SK-N-SH (cell line): Measurements from ENCODE around the gene GSK3B. TPM values are rescaled to one million over a fixed set of nuclear protein-coding genes. Genes with fewer than 3 reads are reported as not detected.

Experiments
- CTCF ChIA-PET: fragments of 300-600, 350-600 bp; formaldehyde crosslinking; extraction: SDS; loops from one replicate; lab custom pipeline; 2021; lab: Yijun Ruan, JAX
- POLR2A ChIA-PET: fragments of 350-600 bp; sonication (Branson Sonifier 250); formaldehyde crosslinking; extraction: SDS; loops from one replicate; lab custom pipeline; 2020; ENCODE audit warnings: antibody characterized with exemption, inconsistent platforms; lab: Yijun Ruan, JAX
- DNase-seq: peaks from one replicate; pipeline ENCODE4 v3.0.0; 2012
- H2AFZ ChIP-seq: fragments of 200-600 bp; sonication (generic); 2 replicates; pipeline ENCODE4 v1.8.1; 2016; ENCODE audit warnings: antibody characterized with exemption, mild to moderate bottlenecking, low read depth
- H3F3A ChIP-seq: fragments of 200-600 bp; sonication (generic); replicated peaks from 2 replicates; pipeline ENCODE3; 2016; ENCODE audit warnings: antibody characterized with exemption, mild to moderate bottlenecking; ENCODE audit not compliant: insufficient read depth
- H3K27ac ChIP-seq, 2 experiments: fragments of 200-500 bp in 1 of 2; fragments of 200-600 bp in 1 of 2; sonication (Bioruptor generic) in 1 of 2; sonication (generic), shearing (Covaris generic) in 1 of 2; 2 replicates each; pipeline versions ENCODE4 v1.5.1 to v1.6.1; 2014 to 2016; ENCODE audit warnings: low read depth in 2 of 2, inconsistent platforms in 1 of 2, low read length in 1 of 2, mild to moderate bottlenecking in 1 of 2, mixed read lengths in 1 of 2
- H3K27me3 ChIP-seq: fragments of 200-600 bp; sonication (generic), shearing (Covaris generic); 2 replicates; pipeline ENCODE4 v1.6.1; 2016; ENCODE audit warnings: mixed run types; ENCODE audit not compliant: insufficient read depth
- H3K36me3 ChIP-seq, 2 experiments: fragments of 200-500 bp in 1 of 2; fragments of 200-600 bp in 1 of 2; sonication (Bioruptor generic) in 1 of 2; sonication (generic) in 1 of 2; replicated peaks in 1 of 2; 2 replicates each; pipeline versions ENCODE3 to v1.5.1; 2014 to 2016; ENCODE audit warnings: low read length in 1 of 2, mild to moderate bottlenecking in 1 of 2; ENCODE audit not compliant: insufficient read depth in 2 of 2, control insufficient read depth in 1 of 2
- H3K4me1 ChIP-seq, 2 experiments: fragments of 200-500 bp in 1 of 2; fragments of 200-600 bp in 1 of 2; sonication (Bioruptor generic) in 1 of 2; sonication (generic), shearing (Covaris generic) in 1 of 2; 2 replicates each; pipeline versions ENCODE4 v1.5.1 to v1.6.1; 2014 to 2016; ENCODE audit warnings: low read depth in 1 of 2, low read length in 1 of 2, mixed run types in 1 of 2; ENCODE audit not compliant: insufficient read depth in 2 of 2, control insufficient read depth in 1 of 2
- H3K4me2 ChIP-seq: fragments of 200-600 bp; sonication (generic), shearing (Covaris generic); 2 replicates; pipeline ENCODE4 v1.6.1; 2017; ENCODE audit warnings: mixed run types
- H3K4me3 ChIP-seq, 2 experiments: fragments of 200-500 bp in 1 of 2; fragments of 200-600 bp in 1 of 2; sonication (Bioruptor generic) in 1 of 2; sonication (generic), shearing (Covaris generic) in 1 of 2; 2 replicates each; pipeline versions ENCODE4 v1.5.1 to v1.8.1; 2014 to 2016; ENCODE audit warnings: low read depth in 2 of 2, inconsistent platforms in 1 of 2, low read length in 1 of 2, mild to moderate bottlenecking in 1 of 2, mixed read lengths in 1 of 2, moderate library complexity in 1 of 2
- H3K79me2 ChIP-seq: fragments of 200-600 bp; sonication (generic); 2 replicates; pipeline ENCODE4 v1.8.1; 2017; ENCODE audit warnings: mild to moderate bottlenecking; ENCODE audit not compliant: insufficient read depth
- H3K9ac ChIP-seq: fragments of 200-600 bp; sonication (generic); 2 replicates; pipeline ENCODE4 v1.6.1; 2017; ENCODE audit warnings: mixed run types
- H3K9me2 ChIP-seq: fragments of 200-600 bp; sonication (generic); 2 replicates; pipeline ENCODE4 v1.6.1; 2017; ENCODE audit warnings: mixed run types
- H3K9me3 ChIP-seq: fragments of 200-600 bp; sonication (generic); 2 replicates; pipeline ENCODE4 v1.6.1; 2017; ENCODE audit warnings: mixed run types, mild to moderate bottlenecking, moderate library complexity
- H4K20me1 ChIP-seq: fragments of 200-600 bp; sonication (generic); 2 replicates; pipeline ENCODE4 v1.6.1; 2017; ENCODE audit warnings: mild to moderate bottlenecking, mixed run types; ENCODE audit not compliant: insufficient read depth
- CHD2 ChIP-seq: fragments of 150-350 bp; IDR thresholded peaks from 2 replicates; pipeline ENCODE4 v1.6.1; 2018; ENCODE audit warnings: low read length; ENCODE audit not compliant: partially characterized antibody
- FOXJ3 ChIP-seq: sonication (generic); formaldehyde crosslinking; IDR thresholded peaks from 2 replicates; pipeline ENCODE4 v1.5.1; 2020; ENCODE audit warnings: mild to moderate bottlenecking, missing genetic modification reagents
- FOXM1 ChIP-seq: IDR thresholded peaks from 2 replicates; pipeline ENCODE4 v1.4.0; 2012; ENCODE audit warnings: low read depth, mild to moderate bottlenecking
- GABPA ChIP-seq: IDR thresholded peaks from 2 replicates; pipeline ENCODE4 v1.4.0; 2012; ENCODE audit warnings: low read depth, mild to moderate bottlenecking
- GATA2 ChIP-seq: sonication (generic); formaldehyde crosslinking; IDR thresholded peaks from 2 replicates; pipeline ENCODE4 v1.5.0; 2020; ENCODE audit warnings: mild to moderate bottlenecking, missing genetic modification reagents
- JUND ChIP-seq: IDR thresholded peaks from 2 replicates; pipeline ENCODE4 v1.4.0; 2012
- MXI1 ChIP-seq: IDR thresholded peaks from 2 replicates; pipeline ENCODE4 v1.6.1; 2012; ENCODE audit warnings: mild to moderate bottlenecking, low read depth, low read length, improper control_type of control experiment
- NFIC ChIP-seq: IDR thresholded peaks from 2 replicates; pipeline ENCODE4 v1.4.0; 2012; ENCODE audit warnings: borderline replicate concordance
- NRF1 ChIP-seq: IDR thresholded peaks from 2 replicates; pipeline ENCODE4 v1.6.1; 2012; ENCODE audit warnings: low read depth, mild to moderate bottlenecking, low read length
- PBX3 ChIP-seq: IDR thresholded peaks from 2 replicates; pipeline ENCODE4; 2012
- POLR2AphosphoS5 ChIP-seq: IDR thresholded peaks from 2 replicates; pipeline ENCODE4 v1.6.1; 2012; ENCODE audit warnings: low read depth, low read length
- RCOR1 ChIP-seq: fragments of 150-350 bp; IDR thresholded peaks from 2 replicates; pipeline ENCODE4 v1.6.1; 2017; ENCODE audit warnings: antibody characterized with exemption, low read length
- RXRA ChIP-seq: IDR thresholded peaks from 2 replicates; pipeline ENCODE4 v1.4.0; 2012; ENCODE audit warnings: low read depth, mild to moderate bottlenecking, borderline replicate concordance
- SIN3A ChIP-seq: IDR thresholded peaks from 2 replicates; pipeline ENCODE4 v1.6.1; 2012; ENCODE audit warnings: low read depth, mild to moderate bottlenecking, low read length, moderate library complexity, borderline replicate concordance
- SMC3 ChIP-seq: IDR thresholded peaks from 2 replicates; pipeline ENCODE4 v1.6.1; 2012; ENCODE audit warnings: low read depth, low read length, improper control_type of control experiment
- YY1 ChIP-seq: IDR thresholded peaks from 2 replicates; pipeline ENCODE4 v1.4.0; 2012; ENCODE audit warnings: low read depth, mild to moderate bottlenecking
- WGBS: methylation state at CpG from one replicate; pipeline ENCODE4 v1.1.6; 2017; ENCODE audit warnings: low lambda C conversion rate; 5-methylcytosine and 5-hydroxymethylcytosine counted together
- polyA plus RNA-seq, 3 experiments: library from polyadenylated mRNA; depleted of rRNA; stranded (reverse); fragments of >200 nt; gene quantifications; 2 replicates each; pipeline ENCODE4 v1.2.3, GENCODE V29; 2012
- TF ChIP-seq, protein P1 (sequence below): fragments of 150-350 bp; IDR thresholded peaks from 2 replicates; pipeline ENCODE4 v1.6.1; 2016; ENCODE audit warnings: mild to moderate bottlenecking, low read depth, low read length
- TF ChIP-seq, protein P2 (sequence below): IDR thresholded peaks from 2 replicates; pipeline ENCODE4 v1.4.0; 2012; ENCODE audit warnings: low read depth, borderline replicate concordance
- TF ChIP-seq, protein P3 (sequence below): fragments of 200-600 bp; sonication (generic); IDR thresholded peaks from 2 replicates; pipeline ENCODE4 v1.6.1; 2017; ENCODE audit warnings: antibody characterized with exemption, mild to moderate bottlenecking, moderate library complexity

GSK3B gene
- polyA plus RNA-seq, 1 of the 3 experiments (the other 2 are of a cell fraction) = 15.9 TPM

- Histone ChIP-seq H3K79me2 (no peaks in the 10 kb centered on the region), H3K27me3 (no peaks in the 10 kb centered on the region), H2AFZ (no peak overlapping the region), H3K36me3 (peaks cover 20 to 36% of the 10 kb centered on the region in 2 experiments), H3K27ac (no peak overlapping the region), H3F3A (peaks cover 4% of the 10 kb centered on the region), H3K4me2 (no peak overlapping the region), H3K4me1 (no peaks in the 10 kb centered on the region), H3K9me3 (no peaks in the 10 kb centered on the region), H3K4me3 (no peak overlapping the region), H3K9ac (no peak overlapping the region), H3K9me2 (no peaks in the 10 kb centered on the region), H4K20me1 (no peaks in the 10 kb centered on the region)
- POLR2A ChIA-PET = no interaction called here
- 90% methylated on average over 2 of the region's 2 CpGs for WGBS
- DNase-seq = no peak
- CTCF ChIA-PET = interaction anchor here (1.2 kb wide), 1 partner anchor 18 kb away, joined by 3 read pairs; no protein-coding TSS in a partner anchor
- TF ChIP-seq GABPA (no peak), NRF1 (no peak), MXI1 (no peak), GATA2 (CRISPR knock-in tag) (no peak), RCOR1 (no peak), RXRA (no peak), JUND (no peak), SMC3 (no peak), PBX3 (no peak), CHD2 (no peak), FOXJ3 (no peak)
- TF ChIP-seq, protein P1, sequence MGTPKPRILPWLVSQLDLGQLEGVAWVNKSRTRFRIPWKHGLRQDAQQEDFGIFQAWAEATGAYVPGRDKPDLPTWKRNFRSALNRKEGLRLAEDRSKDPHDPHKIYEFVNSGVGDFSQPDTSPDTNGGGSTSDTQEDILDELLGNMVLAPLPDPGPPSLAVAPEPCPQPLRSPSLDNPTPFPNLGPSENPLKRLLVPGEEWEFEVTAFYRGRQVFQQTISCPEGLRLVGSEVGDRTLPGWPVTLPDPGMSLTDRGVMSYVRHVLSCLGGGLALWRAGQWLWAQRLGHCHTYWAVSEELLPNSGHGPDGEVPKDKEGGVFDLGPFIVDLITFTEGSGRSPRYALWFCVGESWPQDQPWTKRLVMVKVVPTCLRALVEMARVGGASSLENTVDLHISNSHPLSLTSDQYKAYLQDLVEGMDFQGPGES = no peak
- TF ChIP-seq, protein P2, sequence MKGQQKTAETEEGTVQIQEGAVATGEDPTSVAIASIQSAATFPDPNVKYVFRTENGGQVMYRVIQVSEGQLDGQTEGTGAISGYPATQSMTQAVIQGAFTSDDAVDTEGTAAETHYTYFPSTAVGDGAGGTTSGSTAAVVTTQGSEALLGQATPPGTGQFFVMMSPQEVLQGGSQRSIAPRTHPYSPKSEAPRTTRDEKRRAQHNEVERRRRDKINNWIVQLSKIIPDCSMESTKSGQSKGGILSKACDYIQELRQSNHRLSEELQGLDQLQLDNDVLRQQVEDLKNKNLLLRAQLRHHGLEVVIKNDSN = no peak
Observed at GRCh38 chr3:119873646-119874045, 220.6 kb downstream of the GSK3B start.

DNA sequence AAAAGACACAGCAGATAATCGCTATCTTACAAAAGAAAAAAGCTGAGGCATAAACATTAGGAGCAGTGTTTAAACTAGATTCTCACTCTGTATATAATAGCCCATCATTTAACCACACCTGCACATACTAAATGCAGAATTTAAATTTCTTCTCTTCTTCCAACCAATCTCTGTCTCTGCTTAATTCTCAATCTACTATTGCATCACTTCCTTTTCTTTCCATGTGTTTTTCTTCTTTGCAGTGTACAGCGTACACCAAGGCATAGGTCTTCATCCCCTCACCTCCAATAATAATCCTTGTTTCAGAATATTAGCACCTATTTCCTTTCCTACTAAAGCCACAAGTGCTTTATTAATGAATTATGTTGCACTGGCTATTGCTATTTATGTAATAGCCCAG lies 221.5 kb downstream of the GSK3B start:
- no peak for DNase-seq
- WGBS = 100% methylated on average over 2 of the region's 2 CpGs
- H3F3A ChIP-seq = peaks cover 4% of the 10 kb centered on the region
- TF ChIP-seq SMC3 (no peak), FOXM1 (no peak), RXRA (no peak), PBX3 (no peak), POLR2AphosphoS5 (no peak), CHD2 (no peak), YY1 (no peak), SIN3A (no peak), JUND (no peak), NFIC (no peak)
- TF ChIP-seq, protein P3, sequence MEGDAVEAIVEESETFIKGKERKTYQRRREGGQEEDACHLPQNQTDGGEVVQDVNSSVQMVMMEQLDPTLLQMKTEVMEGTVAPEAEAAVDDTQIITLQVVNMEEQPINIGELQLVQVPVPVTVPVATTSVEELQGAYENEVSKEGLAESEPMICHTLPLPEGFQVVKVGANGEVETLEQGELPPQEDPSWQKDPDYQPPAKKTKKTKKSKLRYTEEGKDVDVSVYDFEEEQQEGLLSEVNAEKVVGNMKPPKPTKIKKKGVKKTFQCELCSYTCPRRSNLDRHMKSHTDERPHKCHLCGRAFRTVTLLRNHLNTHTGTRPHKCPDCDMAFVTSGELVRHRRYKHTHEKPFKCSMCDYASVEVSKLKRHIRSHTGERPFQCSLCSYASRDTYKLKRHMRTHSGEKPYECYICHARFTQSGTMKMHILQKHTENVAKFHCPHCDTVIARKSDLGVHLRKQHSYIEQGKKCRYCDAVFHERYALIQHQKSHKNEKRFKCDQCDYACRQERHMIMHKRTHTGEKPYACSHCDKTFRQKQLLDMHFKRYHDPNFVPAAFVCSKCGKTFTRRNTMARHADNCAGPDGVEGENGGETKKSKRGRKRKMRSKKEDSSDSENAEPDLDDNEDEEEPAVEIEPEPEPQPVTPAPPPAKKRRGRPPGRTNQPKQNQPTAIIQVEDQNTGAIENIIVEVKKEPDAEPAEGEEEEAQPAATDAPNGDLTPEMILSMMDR = no peak
- CTCF ChIA-PET = no interaction called here
- no peaks in the 10 kb centered on the region for H3K4me1 ChIP-seq
- no peaks in the 10 kb centered on the region for H4K20me1 ChIP-seq
- no peaks in the 10 kb centered on the region for H3K27me3 ChIP-seq
- H2AFZ ChIP-seq = no peak overlapping the region
- H3K4me2 ChIP-seq = no peak overlapping the region
- POLR2A ChIA-PET = no interaction called here
- no peak overlapping the region for H3K9ac ChIP-seq
- H3K79me2 ChIP-seq = no peaks in the 10 kb centered on the region
- no peak overlapping the region for H3K4me3 ChIP-seq
- H3K9me2 ChIP-seq = no peaks in the 10 kb centered on the region
- peaks cover 21 to 30% of the 10 kb centered on the region in 2 experiments for H3K36me3 ChIP-seq
- H3K9me3 ChIP-seq = no peaks in the 10 kb centered on the region
- H3K27ac ChIP-seq = no peak overlapping the region
